Eye (tissue), 1 donor: Measurements from ENCODE around the gene ARAP2.
"Not testable (repeated sequence)": the region's sequence is repeated elsewhere in the genome, so short reads cannot be mapped to it uniquely, and the experiment has no call there.

ENCODE experiments used
- DNase-seq: peaks from one replicate; pipeline ENCODE4 v3.0.0-alpha.2; 2015

ARAP2 gene

DNA sequence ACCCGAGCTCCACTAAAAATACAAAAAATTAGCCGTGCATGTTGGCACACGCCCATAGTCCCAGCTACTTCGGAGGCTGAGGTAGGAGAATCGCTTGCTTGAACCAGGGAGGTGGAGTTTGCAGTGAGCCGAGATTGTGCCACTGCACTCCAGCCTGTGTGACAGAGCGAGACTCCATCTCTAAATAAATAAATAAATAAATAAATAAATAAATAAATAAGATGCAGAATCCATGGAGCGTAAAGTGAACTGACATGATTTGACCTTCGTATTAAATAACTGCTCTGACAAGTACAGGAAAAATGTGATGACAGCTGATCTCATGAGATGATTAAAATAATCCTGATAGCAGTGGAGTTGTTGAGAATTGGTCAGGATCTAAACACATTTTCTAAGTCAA lies 62.0 kb downstream of the ARAP2 start:
- not testable (repeated sequence) for DNase-seq

DNA sequence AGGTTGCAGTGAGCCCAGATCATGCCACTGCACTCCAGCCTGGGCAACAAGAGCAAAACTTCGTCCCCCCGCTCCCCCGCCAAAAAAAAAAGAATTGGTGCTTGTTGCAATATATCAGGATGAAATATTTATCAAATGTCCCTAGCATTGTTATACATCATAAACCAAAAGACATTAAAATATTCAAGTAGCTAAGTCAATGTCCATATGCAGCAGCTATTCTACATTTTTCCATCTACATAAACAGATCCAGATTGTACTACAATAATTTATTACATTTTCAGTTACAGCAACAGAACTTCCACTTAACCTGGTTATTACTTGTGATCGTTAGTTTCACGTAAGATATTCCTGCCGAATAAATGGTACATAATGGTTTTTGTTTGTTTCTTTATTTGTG lies 64.1 kb downstream of the ARAP2 start:
- no peak for DNase-seq

DNA sequence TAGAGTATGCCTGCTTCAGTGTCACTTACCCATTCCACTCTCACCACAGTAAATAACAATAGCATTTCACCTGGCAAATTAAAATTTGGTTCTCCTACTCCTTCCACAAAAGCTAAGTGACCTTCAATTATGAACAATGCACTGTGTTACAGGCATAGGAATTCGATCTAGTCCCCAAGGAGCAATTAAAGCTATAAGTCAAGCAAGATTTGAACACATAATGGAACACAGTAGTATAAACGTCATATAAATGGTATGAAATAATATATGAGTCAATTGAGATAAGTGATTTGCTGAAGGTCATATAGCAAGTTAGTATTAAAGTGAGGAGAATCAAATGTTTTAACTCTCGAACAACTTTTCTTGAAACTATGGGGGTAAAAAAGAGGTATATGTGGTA lies 65.8 kb downstream of the ARAP2 start:
- no peak for DNase-seq

DNA sequence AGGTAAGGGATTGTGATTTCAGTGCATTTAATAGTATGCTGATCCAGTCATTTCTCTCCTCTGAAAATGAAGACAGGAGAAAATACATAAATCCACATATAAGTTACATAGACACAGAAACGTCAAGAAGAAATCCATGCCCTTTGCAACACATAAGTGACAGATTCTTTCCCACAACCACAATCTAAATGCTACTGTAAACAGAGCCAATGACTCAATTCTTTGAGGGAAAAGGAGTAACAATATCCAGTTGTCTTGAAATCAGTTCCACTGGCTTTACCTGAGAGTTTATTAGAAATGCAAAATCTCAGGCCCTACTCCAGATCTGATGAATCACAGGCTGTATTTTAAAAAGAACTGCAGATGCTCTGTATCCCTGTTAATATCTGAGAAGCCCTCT lies 66.4 kb downstream of the ARAP2 start:
- no peak for DNase-seq

DNA sequence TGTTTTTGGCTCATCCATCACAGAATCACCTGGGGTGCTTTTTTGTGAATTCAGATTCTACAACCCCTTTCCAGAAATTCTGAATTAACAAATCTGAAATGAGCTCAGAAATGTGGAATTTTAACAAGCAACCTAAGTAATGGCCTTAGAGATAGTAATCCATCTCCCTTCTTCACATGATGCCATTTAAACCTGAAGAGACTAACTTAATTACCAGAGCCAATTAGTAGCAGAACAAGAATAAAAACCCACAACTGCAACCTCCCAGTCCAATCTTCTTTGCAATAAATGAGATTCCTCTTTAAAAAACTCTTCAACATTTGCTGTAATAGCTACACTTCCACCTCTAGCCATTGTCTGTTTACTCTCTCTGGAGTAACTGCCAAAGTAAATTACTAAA lies 69.7 kb downstream of the ARAP2 start:
- no peak for DNase-seq

DNA sequence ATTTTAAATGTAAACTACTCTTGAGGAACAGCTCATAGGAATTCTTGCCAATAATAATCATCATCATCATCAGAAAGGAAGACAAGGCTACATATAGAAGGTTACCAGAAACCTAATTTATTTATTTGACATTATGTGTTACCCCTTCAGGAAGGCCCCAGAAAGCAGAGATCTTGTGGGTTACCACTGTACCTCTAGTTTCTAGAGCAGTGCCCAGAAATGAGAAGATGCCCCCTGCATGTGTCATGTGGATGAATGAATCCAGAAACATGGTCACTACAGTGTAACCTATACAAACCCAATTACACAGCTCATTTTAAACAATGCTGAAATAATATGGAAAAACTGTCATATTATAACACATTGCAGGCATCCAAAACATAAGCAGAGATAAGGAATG lies 70.4 kb downstream of the ARAP2 start:
- no peak for DNase-seq

DNA sequence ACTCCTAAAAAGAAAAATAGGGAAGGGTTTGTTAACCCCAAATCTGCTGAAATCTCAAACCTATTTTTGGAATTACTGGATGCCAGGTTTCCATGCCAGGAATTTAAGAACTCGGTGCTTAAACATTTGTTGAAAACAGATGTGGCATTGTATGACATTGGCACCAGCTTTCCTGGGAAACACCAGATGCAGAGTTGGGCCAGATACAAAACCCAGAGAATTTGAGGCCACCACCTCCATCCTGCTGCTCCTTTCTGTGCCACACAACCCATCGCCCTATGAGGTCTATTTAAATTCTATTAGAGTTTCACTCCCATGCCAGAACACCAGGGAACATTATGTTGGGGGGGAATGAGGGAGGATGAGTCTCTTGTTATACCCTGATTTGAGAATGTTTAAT lies 71.7 kb downstream of the ARAP2 start:
- DNase-seq: no peak

DNA sequence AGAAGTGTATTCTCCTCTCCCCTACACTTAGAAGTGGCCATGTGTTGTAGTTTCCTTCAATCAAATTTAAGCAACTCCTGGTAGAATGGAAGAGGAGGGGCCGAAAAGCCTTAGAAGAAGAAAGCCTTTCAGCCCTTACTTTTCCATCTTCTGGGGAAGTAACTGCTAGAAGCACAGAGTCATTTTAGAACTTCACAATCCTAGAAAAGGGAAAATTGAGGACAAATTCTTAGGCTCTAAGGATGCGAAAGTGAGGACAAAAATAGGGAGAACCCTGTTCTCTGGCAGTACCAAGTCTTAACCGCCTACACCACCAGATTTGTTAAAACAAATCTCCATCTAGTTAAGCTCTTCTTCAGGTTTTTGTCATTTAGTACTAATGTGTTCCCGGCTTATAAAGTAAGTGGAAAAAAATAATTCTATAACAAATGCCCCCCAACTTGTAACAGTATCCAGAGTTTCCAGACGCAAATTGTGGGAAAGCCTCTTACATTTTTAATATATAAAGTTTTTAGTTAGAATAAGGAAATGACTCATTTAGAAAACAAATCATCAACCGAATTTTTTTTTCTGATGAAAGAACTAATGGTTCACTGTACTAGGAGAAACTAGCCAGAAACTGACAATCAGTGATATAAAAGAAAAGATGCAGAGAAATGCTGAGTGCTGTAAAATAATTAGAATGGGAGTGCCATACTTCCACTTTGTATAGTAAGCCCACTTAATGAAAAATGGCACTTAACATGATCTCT lies 76.0 kb downstream of the ARAP2 start:
- DNase-seq: no peak

DNA sequence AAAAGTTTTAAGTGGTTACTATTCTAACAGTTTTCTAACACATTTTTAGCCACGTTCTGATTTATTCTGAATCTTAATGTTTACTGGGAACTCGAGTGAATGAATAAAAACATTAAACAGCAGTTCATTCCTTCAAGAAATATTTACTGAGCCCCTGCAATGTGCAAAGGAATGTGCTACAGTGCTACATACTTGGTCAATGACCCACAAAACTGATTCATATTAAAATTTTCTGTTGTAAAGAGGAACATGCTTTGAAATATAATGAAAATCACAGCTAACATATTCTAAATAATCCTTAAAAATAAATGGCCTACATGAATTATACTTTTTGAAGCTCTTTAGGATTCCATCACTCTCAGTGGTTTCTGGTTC lies 78.7 kb downstream of the ARAP2 start:
- no peak for DNase-seq

DNA sequence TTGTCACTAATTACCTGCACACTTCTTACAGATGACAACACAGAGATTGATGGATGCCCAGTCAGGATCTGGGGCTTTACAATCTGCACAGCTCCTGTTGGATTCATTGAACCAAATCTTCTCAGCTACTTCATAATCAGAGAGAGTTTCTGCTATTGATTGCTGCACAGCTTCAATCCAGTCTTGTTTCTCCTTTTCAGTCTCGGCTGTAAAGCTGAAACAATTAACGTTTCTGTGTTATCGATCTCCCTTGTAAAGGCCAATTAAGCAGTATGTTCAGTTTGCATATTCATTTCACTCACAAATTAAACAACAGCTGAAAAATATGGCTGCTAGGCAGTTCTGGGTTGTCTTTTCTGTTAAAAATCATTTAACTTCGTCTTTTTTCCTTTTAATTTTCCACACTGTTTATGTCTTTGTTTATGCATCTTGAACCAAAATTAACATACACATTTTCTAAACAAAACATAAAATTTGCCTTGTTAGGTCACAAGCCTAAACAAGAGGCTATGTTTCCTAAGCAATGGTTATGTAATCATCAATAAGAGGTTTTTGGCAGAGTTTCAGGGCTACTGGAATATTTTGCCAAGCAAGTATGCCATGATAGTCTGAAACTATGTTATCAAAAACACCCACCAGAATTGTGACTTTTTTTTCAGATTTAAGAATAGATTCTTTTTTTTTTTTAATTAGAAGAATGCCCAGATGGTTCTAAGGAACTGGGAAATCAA lies 79.2 kb downstream of the ARAP2 start:
- DNase-seq: no peak

DNA sequence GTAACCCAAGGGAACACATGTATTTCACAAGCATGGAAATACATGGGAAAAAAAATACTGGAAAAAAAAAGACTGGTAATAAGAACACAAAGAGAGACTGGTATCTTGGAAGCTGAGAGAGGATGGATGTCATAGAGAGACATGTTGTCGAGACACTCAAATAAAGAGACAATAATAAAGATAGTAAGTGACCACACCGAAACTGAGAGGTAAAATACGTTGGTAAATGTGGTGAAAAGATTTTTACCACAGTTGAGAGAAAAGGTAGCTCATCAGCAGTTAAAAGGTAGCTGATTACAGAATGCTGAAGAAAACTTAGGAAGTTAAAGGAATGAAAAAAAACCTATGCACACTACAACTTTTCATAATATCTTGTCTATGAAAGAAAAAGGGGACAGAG lies 81.1 kb downstream of the ARAP2 start:
- DNase-seq: no peak

DNA sequence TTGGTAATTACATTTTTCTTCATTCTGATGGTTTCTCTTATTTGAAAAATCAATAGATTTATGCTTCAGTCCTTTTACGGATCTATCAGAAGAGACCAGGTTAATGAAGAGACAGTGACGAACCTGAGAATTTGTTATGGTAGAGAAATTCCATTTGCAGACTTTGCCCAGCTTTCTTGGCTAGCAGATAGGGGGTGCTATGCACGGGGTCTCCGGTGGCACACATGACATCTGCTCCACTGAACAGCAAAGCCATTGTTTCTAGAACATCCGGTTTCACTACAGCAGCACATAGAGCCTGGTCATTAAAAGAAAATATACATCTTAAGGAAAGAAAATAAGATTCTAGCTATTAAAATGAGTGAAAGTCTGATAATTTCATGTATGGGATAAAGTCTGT lies 85.1 kb downstream of the ARAP2 start:
- no peak for DNase-seq

DNA sequence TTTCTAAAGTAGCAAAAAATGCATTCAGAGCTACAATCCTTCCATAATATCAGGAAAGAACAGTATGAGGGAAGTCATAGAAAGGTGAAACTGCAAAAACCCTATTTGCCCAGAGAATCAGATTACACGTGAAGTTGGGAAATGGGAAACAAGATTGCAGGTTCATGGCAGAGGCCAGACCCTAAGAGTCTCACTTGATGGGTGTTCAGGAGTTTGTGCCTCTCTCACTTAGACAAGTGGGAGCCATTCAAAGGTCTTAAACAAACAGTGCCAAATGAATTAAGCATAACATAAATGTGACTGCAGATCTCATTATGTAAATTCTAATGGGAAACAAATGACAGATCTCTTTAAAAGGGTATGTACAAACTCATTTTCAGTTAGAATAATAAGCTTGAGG lies 91.6 kb downstream of the ARAP2 start:
- DNase-seq: no peak

DNA sequence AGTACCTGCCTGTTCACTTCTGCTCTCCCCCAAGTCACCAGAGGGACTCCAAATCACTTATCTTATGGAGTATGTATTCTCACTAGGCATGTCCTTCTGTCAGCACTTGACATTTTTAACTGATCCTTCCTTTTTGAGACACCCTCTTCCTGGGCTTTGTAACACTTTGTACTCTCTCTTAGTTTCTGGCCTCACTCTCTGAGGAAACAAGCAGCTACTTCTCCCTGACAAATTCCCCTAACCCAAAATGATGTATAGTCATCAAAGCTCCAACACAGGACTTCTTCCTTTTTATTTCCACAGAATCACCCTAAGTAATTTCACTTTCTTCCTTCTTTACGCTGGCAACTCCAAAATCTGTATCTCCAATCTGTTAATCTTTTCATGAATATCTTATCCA lies 101.8 kb downstream of the ARAP2 start:
- DNase-seq: no peak

DNA sequence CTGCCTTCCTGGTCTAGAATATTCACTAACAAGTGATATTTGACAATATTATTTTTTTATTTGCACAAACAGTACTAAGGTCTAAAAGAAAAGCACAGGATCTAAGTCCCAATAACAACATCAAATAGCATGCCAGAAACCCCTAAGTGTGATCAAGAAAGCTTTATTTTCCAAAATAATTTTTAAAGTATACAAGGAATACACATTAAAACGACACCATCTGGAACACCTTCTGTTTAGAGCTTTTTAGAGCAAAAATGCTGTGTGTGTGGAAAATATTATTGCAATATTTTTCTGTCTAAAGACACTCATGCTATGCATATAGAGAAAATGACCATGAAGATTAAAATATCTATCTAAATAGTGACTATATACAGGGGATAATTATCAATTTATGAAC lies 103.1 kb downstream of the ARAP2 start:
- no peak for DNase-seq

DNA sequence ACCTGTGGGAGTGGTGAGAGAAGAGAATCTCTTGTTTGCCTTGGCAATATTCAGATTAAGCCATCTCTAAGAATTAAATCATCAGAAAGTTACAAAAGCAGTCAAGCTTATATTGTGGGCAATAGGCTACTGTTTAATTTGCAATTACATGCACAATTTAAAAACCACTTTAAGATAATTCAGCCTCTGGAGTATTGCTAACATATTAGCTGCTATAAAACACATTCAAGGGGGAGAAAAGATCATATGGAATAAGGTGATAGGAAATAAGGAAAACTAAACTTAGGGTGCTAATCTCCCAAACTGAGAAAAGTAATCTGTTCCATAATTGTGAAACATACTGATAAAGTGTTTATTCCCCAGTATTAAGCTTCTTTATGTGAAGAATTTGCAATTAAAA lies 103.9 kb downstream of the ARAP2 start:
- DNase-seq: no peak

DNA sequence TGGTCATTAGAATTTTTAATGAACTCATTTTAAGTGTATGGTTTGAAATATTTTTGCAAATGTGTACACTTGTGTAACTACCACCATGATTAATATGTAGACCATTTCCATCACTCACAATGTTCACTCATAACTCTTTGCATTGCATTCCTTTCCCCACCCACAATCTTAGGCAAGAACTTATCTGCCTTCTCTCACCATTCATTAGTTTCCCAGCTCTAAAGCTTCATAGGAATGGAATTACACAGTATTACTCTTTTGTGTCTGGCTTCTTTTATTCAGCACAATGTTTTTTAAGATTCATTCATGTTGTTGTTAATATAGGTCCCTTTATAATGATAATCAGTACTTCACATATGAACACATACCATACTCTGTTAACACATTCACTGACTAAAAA lies 106.1 kb downstream of the ARAP2 start:
- no peak for DNase-seq

DNA sequence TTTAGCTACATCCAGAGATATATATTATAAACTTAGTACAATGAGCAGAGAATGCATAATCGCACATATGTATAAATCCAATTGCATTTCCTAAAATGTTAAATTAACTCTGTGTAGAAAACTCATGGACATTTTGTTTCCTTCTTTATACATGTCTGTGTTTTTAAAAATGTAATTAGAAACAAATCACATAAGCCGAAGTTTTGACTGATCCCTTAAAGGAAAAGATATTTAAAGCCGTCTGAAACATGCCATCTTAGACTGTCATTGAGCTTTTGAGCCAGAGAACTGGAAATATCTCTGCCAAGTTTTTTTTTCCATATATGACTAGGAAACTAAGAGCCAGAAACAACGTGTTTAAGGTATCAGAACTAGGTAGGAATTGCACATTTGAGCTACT lies 107.0 kb downstream of the ARAP2 start:
- DNase-seq: no peak

DNA sequence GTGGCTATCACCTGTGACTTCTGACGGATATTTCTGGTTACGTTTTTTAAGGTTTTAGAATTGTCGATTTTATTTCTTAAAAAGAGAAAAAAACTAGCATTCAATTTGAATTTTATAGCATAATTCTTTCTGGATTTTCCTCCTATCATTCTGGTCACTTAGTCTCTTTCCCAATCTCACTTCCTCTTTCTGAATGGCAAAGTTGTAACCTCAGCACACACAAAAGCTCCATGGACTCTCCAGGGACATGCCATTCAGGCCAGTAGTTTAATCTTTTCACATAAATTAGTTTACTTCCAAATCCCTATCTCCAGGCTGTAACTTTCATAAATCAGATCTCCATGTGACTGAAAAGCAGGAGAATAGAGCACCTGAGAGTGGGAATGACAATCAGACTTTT lies 110.7 kb downstream of the ARAP2 start:
- no peak for DNase-seq

DNA sequence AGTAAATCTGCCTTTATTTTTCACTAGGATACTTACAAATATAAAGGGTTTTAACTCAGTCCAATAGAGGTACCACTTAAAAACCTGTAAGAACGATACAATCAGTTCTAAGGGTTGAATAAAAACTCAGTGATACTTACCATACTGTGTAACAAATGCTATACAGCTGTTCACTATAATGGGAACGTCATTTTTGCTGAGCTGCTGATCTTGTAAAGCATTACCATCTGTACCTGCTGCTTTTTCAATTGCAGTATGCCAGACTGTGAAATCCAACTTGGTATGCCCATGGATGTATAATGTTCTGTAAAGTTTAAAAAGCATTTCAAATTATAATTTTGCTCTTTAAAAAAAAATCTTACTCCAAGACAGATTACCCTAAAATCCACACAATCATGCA lies 111.2 kb downstream of the ARAP2 start:
- no peak for DNase-seq

DNA sequence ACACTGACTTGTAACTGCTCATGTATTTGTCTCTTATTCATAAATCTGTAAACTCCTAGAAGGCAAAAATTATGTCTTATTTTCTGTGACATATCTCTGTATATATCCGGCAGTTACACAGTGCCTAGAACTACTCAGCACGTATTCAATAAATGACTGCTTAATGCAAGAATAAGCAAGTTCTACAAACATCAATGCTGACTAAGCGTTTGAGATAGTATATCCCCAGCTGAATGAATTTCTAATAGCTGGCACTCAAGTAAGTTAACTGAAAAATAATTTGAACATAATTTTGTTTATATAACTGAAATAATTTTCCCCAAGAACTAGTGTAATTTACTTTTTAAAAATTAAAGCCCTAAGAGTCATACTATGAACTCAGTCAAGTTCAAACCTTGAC lies 113.7 kb downstream of the ARAP2 start:
- no peak for DNase-seq

DNA sequence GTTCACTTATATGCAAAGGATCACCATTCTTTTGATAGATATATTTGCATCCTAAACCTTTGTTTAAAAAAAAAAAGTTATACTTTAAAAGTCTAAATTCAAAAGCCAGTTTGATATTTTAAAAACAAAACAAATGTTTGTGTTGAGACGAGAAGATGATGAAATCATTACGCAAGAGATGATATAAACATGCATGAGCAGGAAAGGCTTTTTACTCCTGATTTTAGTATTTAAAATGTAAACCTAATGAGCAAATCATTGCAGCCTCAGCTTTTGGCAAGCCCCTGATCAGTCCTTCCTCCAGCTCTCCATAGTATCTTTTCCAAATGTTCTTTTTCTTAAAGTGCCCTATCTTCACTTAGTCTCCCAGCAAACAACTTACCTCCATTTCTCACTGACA lies 115.6 kb downstream of the ARAP2 start:
- no peak for DNase-seq

DNA sequence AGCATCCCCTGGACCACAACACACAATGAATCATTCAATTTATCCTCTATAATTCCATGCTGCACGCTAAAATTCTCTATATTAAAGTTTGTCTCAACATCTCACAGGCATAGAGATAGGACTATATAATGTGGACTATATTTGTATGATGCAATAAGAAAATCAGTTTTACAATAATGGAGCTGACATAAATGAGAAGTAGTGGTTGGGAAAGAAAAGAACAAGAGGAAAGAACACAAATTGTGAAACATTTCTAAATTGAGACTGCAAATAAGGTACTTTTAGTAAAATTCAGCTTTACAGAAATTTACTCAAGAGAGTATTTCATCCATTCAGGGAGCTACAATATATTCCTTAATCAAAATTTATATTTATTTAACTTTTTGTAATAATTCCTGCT lies 120.4 kb downstream of the ARAP2 start:
- no peak for DNase-seq

DNA sequence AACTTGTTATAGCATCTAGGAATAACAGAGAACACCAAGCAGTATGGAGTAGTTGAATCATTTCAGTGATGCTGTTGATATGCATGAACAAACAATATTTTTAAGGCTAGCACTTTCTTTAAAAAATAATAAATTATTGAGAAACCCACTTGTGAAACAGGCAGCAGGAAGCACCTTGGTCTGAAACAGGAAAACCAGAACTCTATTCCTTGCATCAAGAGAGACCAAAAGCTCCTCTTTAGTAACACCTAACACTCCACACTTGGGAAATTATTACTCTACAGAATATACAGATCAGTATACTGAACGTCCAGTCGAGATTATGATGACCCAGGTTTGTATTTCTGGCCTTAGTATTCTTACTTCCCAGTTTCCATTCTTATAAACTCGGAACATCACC lies 129.0 kb downstream of the ARAP2 start:
- DNase-seq: no peak

DNA sequence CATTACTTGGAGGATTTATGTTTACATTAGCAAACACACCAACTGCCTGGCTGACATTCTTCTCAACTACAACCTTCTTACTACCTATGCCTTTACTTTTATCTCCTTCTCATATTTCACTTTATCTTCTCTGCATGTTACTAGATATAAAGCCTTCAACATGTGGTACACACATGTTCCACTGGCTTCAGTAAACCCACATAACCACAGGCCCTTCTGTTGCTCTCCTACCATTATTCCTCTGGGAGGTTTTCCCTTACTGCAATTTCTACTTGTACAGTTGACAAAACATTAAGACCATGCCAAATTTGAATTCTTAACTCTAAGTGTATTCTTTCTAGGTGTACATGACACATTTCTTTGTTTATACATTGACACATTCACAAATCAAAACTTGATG lies 133.1 kb downstream of the ARAP2 start:
- peak; percentile 13 for DNase-seq
